Measurements from ENCODE around the gene BBOX1.
"Not testable (repeated sequence)": the region's sequence is repeated elsewhere in the genome, so short reads cannot be mapped to it uniquely, and the experiment has no call there.

BBOX1 gene

GRCh38 chr11:27040302-27041115 is at the start of gene BBOX1:
Gene BBOX1 (plus strand): TSS chr11:27040815. CDS start chr11:27055431, 14,616 bp downstream.
- peak within 1 kb of the TSS in 17 of 21 experiments; percentile 17 to 84 (median 48) for H3K27ac ChIP-seq

GRCh38 chr11:26992031-26992541 is 48.5 kb upstream of the BBOX1 start:
- Histone ChIP-seq H3K27ac (peak overlapping the region in 5 of 21 experiments; percentile 18 to 75 (median 60)), H3K4me3 (no peak overlapping the region)

More at GRCh38 chr11:27040302-27041115, at the start of gene BBOX1:
- peak within 1 kb of the TSS in 3 of 7 experiments; percentile 5 to 21 (median 16) for H3K4me3 ChIP-seq

GRCh38 chr11:26993965-26994457 is 46.6 kb upstream of the BBOX1 start, which contains the start of gene FIBIN:
Gene FIBIN (plus strand): TSS chr11:26994112. CDS start chr11:26994527, 415 bp downstream.
- peak within 1 kb of the TSS in 20 of 21 experiments; percentile 1 to 87 (median 60) for H3K27ac ChIP-seq
- H3K4me3 ChIP-seq = peak within 1 kb of the TSS; percentile 24 to 53 (median 42)

GRCh38 chr11:26994631-26995095 is 46.0 kb upstream of the BBOX1 start:
- H3K27ac ChIP-seq = peak overlapping the region in 19 of 21 experiments; percentile 1 to 87 (median 61)
- H3K4me3 ChIP-seq = peak overlapping the region; percentile 24 to 53 (median 42)

- H3K27ac ChIP-seq = peak overlapping the region in 7 of 21 experiments; percentile 9 to 87 (median 76)
- H3K4me3 ChIP-seq = peak overlapping the region in 5 of 7 experiments; percentile 41 to 53 (median 44)
Measured at GRCh38 chr11:26995701-26996460, 44.7 kb upstream of the BBOX1 start.

GRCh38 chr11:26997378-26997777 is 43.2 kb upstream of the BBOX1 start:
- H3K4me3 ChIP-seq = no peak overlapping the region

DNA sequence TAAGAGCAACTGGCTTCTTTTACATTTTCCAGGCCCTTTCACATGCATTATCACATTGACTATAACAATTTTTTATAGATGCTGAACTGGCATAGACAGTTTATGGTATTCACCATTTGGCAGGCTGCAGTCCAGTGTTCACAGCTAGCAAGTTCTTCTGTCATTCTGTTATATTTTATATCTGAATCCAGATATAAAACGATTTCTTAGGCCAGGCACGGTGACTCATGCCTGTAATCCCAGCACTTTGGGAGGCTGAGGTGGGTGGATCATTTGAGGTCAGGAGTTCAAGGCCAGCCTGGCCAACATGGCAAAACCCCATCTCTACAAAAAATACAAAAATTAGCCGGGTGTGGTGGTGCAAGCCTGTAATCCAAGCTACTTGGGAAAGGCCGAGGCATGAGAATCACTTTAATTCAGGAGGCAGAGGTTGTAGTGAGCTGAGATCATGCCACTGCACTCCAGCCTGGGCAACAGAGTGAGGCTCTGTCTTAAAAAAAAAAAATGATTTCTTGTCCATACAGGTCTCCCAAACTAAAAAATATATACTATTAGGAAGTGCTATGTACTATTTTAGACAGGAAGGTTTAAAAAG is 39.4 kb upstream of the BBOX1 start:
- H3K27ac ChIP-seq = not testable (repeated sequence)

More at GRCh38 chr11:26997378-26997777, 43.2 kb upstream of the BBOX1 start:
- H3K27ac ChIP-seq = no peak overlapping the region

GRCh38 chr11:27002431-27002830 is 38.2 kb upstream of the BBOX1 start:
- Histone ChIP-seq H3K27ac (no peak overlapping the region), H3K4me3 (no peak overlapping the region)

More for the DNA sequence above, 39.4 kb upstream of the BBOX1 start:
- H3K4me3 ChIP-seq = not testable (repeated sequence)

- no peak overlapping the region for H3K4me3 ChIP-seq
- H3K27ac ChIP-seq = no peak overlapping the region
Measured at GRCh38 chr11:27002838-27003237, 37.8 kb upstream of the BBOX1 start.

GRCh38 chr11:27004103-27004502 is 36.5 kb upstream of the BBOX1 start:
- Histone ChIP-seq H3K4me3 (no peak overlapping the region), H3K27ac (no peak overlapping the region)

DNA sequence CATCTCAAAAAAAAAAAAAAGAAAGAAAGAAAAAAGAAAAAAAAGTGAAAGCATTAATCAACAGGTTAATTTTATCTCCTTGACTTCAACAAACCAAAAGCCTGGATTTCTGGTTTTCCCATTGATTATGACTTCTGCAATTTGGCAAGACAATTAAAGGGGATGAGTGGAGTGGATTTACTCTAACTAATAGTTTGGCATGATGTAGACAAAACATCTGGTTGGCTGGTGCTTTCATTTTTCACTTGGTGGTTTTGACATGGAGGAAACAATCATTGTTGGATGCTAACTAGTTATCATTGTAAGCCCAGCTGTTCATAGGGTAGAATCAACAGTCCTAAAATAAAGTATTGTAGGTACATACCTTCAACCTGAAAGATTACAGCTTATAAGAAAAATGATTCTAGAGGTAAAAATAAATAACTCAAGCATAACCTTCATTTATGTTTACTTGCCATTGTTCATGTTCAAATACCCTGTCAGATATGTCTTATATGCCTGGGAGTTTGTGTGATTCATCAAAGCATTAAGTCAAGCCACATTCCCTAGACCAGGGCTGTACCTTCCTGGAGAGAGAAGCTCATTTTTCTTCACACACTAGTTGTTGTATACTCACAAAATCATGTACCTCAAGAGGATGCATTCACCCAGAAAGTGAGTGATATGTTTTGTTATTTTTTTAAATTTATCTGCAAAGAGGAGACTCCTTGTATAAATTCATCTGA is 31.6 kb upstream of the BBOX1 start:
- H3K27ac ChIP-seq = no peak overlapping the region
- no peak overlapping the region for H3K4me3 ChIP-seq

DNA sequence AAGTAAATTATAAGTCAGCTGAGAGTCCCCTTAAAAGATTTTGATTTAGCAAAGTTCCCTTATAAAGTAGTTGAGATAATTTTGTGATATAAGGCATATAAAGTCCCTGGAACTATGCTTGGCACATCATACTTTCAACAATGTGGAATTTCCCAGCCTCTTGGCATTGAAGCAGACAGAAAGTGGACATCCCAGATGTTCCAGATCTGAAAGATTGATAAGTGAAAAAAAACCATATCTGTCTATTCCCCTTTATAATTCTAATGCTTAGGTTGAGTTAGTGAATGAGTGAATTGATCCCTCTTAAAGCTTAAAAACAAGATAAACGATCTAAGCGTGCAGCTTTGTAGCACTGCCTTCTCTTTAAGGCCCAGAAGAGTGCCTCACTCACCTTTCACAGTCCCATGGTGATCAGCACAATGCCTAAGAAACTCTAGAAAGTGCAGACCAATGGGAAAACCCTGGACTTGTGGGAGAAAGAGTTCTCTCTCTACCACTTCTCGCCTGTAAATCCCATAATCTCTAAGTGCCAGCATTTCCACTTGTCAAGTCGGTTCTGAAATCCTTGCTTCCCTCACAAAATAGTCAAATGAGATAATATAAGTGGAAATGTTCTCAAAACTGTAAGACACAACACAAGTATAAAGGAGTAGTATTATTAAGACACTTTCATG is 28.9 kb upstream of the BBOX1 start:
- Histone ChIP-seq H3K27ac (no peak overlapping the region), H3K4me3 (no peak overlapping the region)

- Histone ChIP-seq H3K27ac (peak overlapping the region in 1 of 21 experiments; percentile 31), H3K4me3 (no peak overlapping the region)
Measured at GRCh38 chr11:27012234-27012921, 28.2 kb upstream of the BBOX1 start.

- H3K27ac ChIP-seq = no peak overlapping the region
- no peak overlapping the region for H3K4me3 ChIP-seq
Measured at GRCh38 chr11:27013781-27014361, 26.7 kb upstream of the BBOX1 start.

DNA sequence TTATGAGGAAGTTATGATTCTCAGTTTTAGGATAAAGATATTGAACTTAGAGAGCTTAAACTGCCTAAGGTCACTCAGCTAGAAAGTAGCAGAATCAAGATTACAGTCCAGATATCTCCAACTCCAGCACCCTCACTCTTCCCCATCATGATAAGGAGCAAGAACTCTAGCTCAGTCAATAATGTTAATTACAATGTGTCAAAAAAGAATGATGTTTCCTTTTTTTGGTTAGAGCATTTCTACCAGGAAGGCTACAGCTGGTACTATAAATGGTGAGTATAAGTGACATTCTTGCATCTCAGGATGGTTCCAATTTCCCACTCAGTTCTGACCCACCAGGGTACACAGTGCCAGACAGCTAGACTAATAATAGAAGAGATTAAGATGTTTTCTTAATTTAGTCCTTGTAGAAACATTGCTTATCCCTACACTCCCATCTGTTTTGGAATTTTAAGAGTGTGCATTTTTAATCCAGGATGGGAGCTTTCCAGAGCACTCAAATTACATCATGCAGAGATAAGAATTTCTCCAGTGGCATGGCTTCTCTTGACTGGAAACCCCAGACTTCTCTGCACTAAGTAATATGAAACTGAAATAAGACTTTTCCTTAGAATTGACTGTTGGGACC is 21.6 kb upstream of the BBOX1 start:
- no peak overlapping the region for H3K27ac ChIP-seq
- no peak overlapping the region for H3K4me3 ChIP-seq

- H3K27ac ChIP-seq = no peak overlapping the region
- H3K4me3 ChIP-seq = no peak overlapping the region
Measured at GRCh38 chr11:27020751-27021150, 19.9 kb upstream of the BBOX1 start.
